Measurements from ENCODE around the gene DNAH7.
A peak's percentile ranks its signal among the peaks of the same experiment; 100 is the strongest.

DNAH7 gene

GRCh38 chr2:195805283-195805976 is 263.2 kb downstream of the DNAH7 start:
- no peak for DNase-seq (ENCODE audit: low read depth)

- DNase-seq (ENCODE audit: low read depth) = no peak
Measured at GRCh38 chr2:195795879-195796278, 272.8 kb downstream of the DNAH7 start.

DNA sequence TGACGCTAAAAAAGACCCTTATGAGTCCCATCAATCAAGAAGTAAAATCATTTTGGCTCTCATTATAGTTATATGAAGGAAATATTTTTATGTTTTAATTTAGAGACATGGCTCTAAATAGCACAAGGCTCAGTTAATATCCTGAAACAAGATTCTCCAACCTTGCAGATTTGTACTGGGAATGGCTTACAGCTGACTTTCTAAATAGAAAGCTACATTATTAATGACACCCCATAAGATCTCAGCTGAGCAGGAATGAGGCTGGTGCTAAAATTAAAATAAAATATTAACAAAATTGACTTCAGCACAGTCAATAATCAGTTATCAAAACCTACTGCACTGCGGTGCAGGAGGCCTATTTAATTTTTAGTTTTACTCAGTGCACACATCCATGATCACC is 274.8 kb downstream of the DNAH7 start:
- DNase-seq (ENCODE audit: low read depth) = no peak

DNA sequence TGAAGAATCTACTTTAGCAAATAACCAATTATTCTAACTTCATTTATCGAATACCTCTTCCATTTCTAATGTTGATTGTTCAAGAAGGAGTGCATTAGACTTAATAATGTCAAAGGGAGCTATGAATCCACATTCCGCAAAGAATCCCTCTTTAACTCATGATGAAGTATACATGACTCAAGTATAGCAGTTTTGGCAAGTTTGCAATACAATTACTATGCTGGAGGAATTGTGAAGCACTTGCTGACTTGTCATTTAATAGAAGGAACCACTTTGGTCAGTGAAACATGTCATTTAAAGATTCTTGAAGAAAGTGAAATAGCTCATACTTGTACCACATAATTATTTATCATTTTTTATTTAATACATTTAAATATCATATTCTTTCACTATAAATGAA is 286.5 kb downstream of the DNAH7 start:
- DNase-seq (ENCODE audit: low read depth) = no peak

- DNase-seq (ENCODE audit: low read depth) = no peak
Measured at GRCh38 chr2:195779491-195779890, 289.1 kb downstream of the DNAH7 start.

GRCh38 chr2:195769975-195770374 is 298.7 kb downstream of the DNAH7 start:
- DNase-seq (ENCODE audit: low read depth) = no peak

DNA sequence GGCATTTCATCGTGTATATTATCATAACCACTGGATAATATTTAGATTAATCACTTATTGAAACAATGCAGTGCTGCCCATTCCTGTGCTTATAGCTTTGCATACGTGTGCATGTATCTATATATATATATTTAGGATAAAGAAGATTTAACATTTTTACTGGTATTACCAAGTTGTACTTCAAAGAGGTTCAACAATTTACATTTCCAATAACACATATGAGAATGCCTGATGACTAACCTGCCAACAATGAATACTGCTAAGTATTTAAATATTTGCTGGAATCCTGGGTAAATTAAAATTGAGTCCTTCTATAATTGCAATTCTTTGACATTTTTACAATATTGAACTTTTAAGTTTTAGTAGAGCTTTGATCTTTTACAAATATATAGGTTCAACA is 300.2 kb downstream of the DNAH7 start:
- no peak for DNase-seq (ENCODE audit: low read depth)

DNA sequence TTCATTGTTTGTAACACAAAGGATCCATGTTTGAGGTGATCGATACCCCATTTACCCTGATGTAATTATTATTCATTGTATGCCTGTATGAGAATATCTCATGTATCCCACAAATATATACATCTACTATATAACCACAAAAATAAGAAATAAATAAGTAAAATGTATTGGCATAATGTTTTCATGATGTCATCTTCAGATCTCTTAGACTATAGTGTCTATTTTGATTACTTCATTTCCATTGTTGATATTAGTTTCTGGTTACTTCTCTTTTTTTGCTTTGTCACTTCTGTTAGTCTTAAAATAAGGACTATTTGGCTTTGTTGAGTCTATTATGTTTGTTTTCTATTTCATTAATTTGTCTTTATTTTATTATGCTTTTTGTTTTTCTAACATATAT is 301.9 kb downstream of the DNAH7 start:
- DNase-seq (ENCODE audit: low read depth) = no peak

DNA sequence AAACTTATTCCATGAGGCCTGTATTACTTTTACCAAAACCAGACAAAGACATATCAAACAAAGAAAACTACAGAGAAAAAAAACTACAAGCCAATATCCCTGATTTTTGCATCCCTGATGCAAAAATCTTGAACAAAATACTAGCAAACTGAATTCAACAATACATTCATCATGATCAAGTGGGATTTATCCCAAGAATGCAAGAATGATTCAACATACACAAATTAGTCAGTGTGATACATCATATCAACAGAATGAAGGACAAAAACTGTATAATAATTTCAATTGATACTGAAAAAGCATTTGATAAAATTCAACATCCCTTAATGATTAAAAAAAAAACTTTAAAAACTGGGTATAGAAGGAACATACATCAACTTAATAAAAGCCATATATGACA is 304.8 kb downstream of the DNAH7 start:
- DNase-seq (ENCODE audit: low read depth) = no peak

DNA sequence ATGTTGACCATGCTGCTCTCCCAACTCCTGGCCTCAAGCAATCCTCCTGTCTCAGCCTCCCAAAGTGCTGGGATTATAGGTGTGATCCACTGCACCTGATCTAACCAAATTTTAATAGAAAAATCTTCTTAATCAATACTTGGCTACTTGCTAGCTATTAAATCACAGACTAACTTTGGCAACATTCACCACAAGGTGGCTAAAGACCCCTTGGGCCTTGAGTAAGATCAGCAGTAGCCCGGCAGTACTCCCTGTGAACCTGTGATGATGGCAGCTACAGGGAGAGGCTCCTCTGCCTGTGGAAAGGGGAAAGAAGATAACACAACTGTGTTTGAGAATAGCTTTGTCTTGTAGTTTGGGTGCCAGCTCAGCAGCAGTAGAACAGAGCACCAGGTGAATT is 308.8 kb downstream of the DNAH7 start:
- DNase-seq (ENCODE audit: low read depth) = no peak

- DNase-seq (ENCODE audit: low read depth) = no peak
Measured at GRCh38 chr2:195758846-195759245, 309.8 kb downstream of the DNAH7 start.

DNA sequence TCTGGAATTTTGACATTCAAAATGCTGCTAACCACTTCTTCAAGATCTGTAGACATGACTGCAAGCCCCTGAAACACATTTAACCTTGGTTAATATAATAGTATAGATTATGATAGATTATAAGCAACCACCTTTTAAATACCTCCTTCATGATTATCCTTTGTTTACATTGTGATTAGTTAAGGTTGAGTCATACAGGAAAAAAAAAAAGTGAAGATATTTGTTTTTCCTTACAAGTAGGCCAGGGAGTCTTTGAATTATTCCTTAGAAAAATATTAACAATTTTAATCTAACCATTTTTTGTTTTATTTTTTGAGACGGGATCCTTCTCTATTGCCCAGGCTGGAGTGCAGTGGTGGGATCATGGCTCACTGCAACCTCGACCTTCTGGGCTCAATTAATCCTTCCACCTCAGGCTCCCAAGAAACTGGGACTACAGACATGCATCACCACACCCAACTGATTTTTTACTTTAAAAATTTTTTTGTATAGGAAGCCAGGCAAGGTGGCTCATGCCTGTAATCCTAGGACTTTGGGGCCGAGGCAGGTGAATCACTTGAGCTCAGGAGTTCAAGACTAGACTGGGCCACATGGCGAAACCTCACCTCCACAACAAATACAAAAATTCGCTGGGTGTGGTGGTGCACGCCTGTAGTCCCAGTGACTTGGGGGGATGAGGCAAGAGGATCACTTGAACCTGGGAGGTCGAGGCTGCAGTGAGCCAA is 312.3 kb downstream of the DNAH7 start:
- no peak for DNase-seq (ENCODE audit: low read depth)

GRCh38 chr2:195741191-195741590 is 327.4 kb downstream of the DNAH7 start:
- DNase-seq (ENCODE audit: low read depth) = peak; percentile 16

- peak; percentile 9 for DNase-seq (ENCODE audit: low read depth)
Measured at GRCh38 chr2:195737511-195738325, 330.9 kb downstream of the DNAH7 start.

- DNase-seq (ENCODE audit: low read depth) = no peak
Measured at GRCh38 chr2:195735347-195735746, 333.3 kb downstream of the DNAH7 start.

DNA sequence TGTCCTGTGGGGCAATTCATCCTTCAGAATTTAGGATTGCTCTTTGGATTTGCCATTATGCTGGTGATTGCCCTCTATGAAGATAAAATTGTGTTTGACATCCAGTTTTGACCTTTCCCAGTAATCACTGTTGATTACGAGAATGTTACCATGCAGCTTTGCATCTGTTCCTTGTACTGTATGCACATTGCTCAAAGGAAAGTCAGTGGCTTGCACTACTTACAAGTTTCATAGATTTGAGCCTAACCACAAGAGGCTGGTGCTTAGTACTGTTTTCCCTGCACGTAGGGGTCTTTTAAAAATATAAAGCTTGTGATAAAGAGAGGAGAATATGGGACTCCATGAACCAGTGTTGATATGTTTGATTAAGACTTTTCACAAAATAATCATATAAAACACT is 333.7 kb downstream of the DNAH7 start:
- DNase-seq (ENCODE audit: low read depth) = no peak

DNA sequence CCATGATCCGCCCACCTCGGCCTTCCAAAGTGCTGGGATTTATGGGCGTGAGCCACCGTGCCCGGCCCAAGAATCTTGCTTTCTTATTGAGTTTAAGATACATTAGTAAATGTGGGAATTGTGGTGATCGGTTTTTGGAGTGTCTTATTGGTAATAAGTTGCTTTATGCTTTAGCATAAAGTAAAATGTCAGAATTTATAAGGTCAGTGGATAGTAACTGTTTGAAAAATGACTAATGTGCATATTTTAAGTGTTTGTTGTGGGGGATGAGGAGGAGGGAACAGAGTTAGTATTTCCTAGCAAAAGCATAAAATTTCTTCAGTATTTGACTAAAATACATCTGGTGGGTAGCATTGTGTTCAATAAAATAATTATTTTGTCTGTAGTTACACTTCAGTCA is 334.2 kb downstream of the DNAH7 start:
- no peak for DNase-seq (ENCODE audit: low read depth)

GRCh38 chr2:195733831-195734230 is 334.8 kb downstream of the DNAH7 start:
- DNase-seq (ENCODE audit: low read depth) = no peak

DNA sequence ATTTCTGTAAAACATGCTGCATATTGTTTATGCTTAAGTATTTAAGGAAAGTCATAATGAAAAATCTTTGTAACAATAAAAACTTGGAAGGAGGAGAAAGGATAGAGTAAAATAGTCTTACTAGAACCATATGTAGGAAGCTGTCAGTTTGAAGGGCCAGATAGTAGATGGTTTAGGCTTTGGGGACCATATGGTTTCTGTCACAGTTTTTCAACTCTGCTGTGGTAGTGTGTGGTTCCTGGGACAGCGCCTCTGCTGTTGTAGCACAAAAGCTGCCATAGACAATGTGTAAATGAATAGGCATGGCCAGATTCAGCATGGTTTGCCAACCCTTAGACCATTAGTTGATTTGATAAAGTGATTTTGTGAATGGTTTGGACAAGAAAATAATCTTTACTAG is 336.1 kb downstream of the DNAH7 start:
- DNase-seq (ENCODE audit: low read depth) = no peak

- no peak for DNase-seq (ENCODE audit: low read depth)
Measured at GRCh38 chr2:195730912-195731311, 337.7 kb downstream of the DNAH7 start.

DNA sequence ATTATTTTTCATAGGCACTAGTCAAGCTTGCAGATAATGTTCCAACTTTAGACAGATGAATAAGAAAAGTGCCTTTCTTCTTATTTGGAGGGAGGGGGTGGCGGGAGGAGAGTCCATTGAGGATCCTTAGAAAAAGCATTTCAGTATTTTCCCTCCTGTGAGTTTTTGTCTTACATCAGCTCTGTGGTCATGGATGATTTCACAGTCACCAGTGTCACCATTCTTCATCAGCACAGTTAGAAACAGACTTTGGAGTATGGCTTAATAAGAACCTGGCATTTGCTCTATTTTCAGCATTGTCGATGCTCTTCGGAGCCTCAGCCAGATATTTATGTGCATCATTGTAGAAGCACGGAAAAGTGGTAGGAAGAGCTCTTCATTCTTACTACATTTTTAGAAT is 341.5 kb downstream of the DNAH7 start:
- no peak for DNase-seq (ENCODE audit: low read depth)

GRCh38 chr2:195722075-195722474 is 346.6 kb downstream of the DNAH7 start:
- no peak for DNase-seq (ENCODE audit: low read depth)

- DNase-seq (ENCODE audit: low read depth) = no peak
Measured at GRCh38 chr2:195721042-195721441, 347.6 kb downstream of the DNAH7 start.
